Breast epithelium (tissue), 4 donors: ENCODE results near the gene SLBP. TPM values are rescaled to one million over a fixed set of nuclear protein-coding genes. Genes with fewer than 3 reads are reported as not detected.

Experiments used
- DNase-seq, 2 donors: peaks; one replicate each; pipeline ENCODE4 v3.0.0-alpha.2; 2019; ENCODE audit warnings: low spot score in 2 of 2
- H3K27ac ChIP-seq, 2 donors: fragments of 200-600 bp; sonication (generic) in 1 of 2; one replicate each; pipeline ENCODE4 v1.5.1; 2016 to 2019; ENCODE audit warnings: mild to moderate bottlenecking in 1 of 2
- H3K27me3 ChIP-seq, 2 donors: fragments of 200-600 bp; sonication (generic) in 1 of 2; one replicate each; pipeline versions ENCODE4 v1.5.1 to v1.6.0; 2017 to 2019; ENCODE audit warnings: control low read depth in 1 of 2, mild to moderate bottlenecking in 1 of 2
- H3K36me3 ChIP-seq: fragments of 200-600 bp; one replicate; pipeline ENCODE4 v1.5.1; 2019
- H3K4me1 ChIP-seq, 2 donors: fragments of 200-600 bp; sonication (generic); one replicate each; pipeline ENCODE4 v1.5.1; 2016 to 2019; ENCODE audit warnings: control low read depth in 1 of 2
- H3K4me3 ChIP-seq, 3 donors: fragments of 200-600 bp; sonication (generic); 1 replicate in 2 of 3; 2 replicates in 1 of 3; pipeline ENCODE4 v1.5.1; 2016 to 2019; ENCODE audit warnings: mild to moderate bottlenecking in 3 of 3, moderate library complexity in 2 of 3
- H3K9me3 ChIP-seq, 2 donors: fragments of 200-600 bp; sonication (generic) in 1 of 2; one replicate each; pipeline ENCODE4 v1.5.1; 2016 to 2019; ENCODE audit warnings: control low read depth in 1 of 2
- POLR2A ChIP-seq: fragments of 450-650 bp; IDR thresholded peaks from one replicate; pipeline ENCODE4 v1.6.1; 2016; ENCODE audit warnings: antibody characterized with exemption, mild to moderate bottlenecking, moderate library complexity
- POLR2AphosphoS5 ChIP-seq, 3 donors: sonication (generic); formaldehyde crosslinking; IDR thresholded peaks; one replicate each; pipeline ENCODE4 v1.6.1; 2017; ENCODE audit warnings: antibody characterized with exemption in 3 of 3
- intact Hi-C: fragments of 100-400 bp; cut with DNase I; formaldehyde crosslinking; loops from one replicate; pipeline ENCODE4 v1.15.1; 2023; ENCODE audit warnings: low total_unique reads
- total RNA-seq, 3 donors: library from RNA; depleted of rRNA; stranded (reverse); fragments of >200 nt; gene quantifications; one replicate each; pipeline ENCODE4 v1.1.0, GENCODE V29; 2016
- TF ChIP-seq, protein P1 (sequence below), 3 donors: fragments of 450-650 bp; IDR thresholded peaks; one replicate each; pipeline ENCODE4 v1.5.1; 2016 to 2017; ENCODE audit warnings: antibody characterized with exemption in 3 of 3, mild to moderate bottlenecking in 3 of 3, moderate library complexity in 3 of 3

SLBP gene
- total RNA-seq, 3 donors from 2014 or later = 45.1 to 52.0 (median 45.6) TPM

- H3K27ac ChIP-seq = no peak overlapping the region
- H3K4me1 ChIP-seq = no peaks in the 10 kb centered on the region
- H3K27me3 ChIP-seq = no peaks in the 10 kb centered on the region
- no peaks in the 10 kb centered on the region for H3K9me3 ChIP-seq
- TF ChIP-seq POLR2AphosphoS5 (IDR thresholded peaks at IDR 0.05) (no peak), POLR2A (no peak)
- TF ChIP-seq, protein P1, sequence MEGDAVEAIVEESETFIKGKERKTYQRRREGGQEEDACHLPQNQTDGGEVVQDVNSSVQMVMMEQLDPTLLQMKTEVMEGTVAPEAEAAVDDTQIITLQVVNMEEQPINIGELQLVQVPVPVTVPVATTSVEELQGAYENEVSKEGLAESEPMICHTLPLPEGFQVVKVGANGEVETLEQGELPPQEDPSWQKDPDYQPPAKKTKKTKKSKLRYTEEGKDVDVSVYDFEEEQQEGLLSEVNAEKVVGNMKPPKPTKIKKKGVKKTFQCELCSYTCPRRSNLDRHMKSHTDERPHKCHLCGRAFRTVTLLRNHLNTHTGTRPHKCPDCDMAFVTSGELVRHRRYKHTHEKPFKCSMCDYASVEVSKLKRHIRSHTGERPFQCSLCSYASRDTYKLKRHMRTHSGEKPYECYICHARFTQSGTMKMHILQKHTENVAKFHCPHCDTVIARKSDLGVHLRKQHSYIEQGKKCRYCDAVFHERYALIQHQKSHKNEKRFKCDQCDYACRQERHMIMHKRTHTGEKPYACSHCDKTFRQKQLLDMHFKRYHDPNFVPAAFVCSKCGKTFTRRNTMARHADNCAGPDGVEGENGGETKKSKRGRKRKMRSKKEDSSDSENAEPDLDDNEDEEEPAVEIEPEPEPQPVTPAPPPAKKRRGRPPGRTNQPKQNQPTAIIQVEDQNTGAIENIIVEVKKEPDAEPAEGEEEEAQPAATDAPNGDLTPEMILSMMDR (IDR thresholded peaks at IDR 0.05) = no peak
- intact Hi-C loops = no loop called here
- DNase-seq = no peak
- no peak overlapping the region for H3K4me3 ChIP-seq
- H3K36me3 ChIP-seq = no peaks in the 10 kb centered on the region
Measured at GRCh38 chr4:1668488-1668840, 43.7 kb downstream of the SLBP start.

GRCh38 chr4:1667273-1667672, 44.8 kb downstream of the SLBP start:
- Histone ChIP-seq H3K4me1 (no peaks in the 10 kb centered on the region), H3K27me3 (no peaks in the 10 kb centered on the region), H3K27ac (no peak overlapping the region), H3K4me3 (no peak overlapping the region), H3K9me3 (no peaks in the 10 kb centered on the region), H3K36me3 (no peaks in the 10 kb centered on the region)
- TF ChIP-seq, protein P1 (IDR thresholded peaks at IDR 0.05) = no peak
- TF ChIP-seq POLR2AphosphoS5 (IDR thresholded peaks at IDR 0.05) (no peak), POLR2A (no peak)
- intact Hi-C loops = no loop called here
- DNase-seq = no peak

DNA sequence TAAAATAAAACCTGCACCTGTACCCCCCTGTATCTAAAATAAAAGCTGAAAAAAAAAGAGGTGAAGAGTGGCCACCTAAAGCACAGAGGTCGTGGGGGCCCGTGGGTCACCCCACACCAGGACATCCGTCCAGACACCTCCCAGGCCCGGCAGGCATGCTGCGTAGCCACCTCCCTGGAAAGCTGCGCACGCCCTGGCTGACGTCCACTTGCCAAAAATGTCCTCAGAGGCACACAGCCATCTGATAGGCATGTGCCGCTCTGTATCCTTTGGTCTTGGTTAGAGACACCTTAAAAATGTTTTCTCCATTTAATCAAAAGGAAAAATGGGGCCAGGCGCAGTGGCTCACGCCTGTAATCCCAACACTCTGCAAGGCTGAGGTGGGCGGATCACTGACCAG, 45.7 kb downstream of the SLBP start:
- H3K36me3 ChIP-seq = no peaks in the 10 kb centered on the region
- TF ChIP-seq, protein P1 (IDR thresholded peaks at IDR 0.05) = no peak
- no peak for TF ChIP-seq POLR2AphosphoS5 (IDR thresholded peaks at IDR 0.05)
- TF ChIP-seq POLR2A = no peak
- H3K27ac ChIP-seq = no peak overlapping the region
- intact Hi-C loops = no loop called here
- no peak for DNase-seq
- H3K4me3 ChIP-seq = no peak overlapping the region
- H3K4me1 ChIP-seq = no peaks in the 10 kb centered on the region
- no peaks in the 10 kb centered on the region for H3K9me3 ChIP-seq
- no peaks in the 10 kb centered on the region for H3K27me3 ChIP-seq

DNA sequence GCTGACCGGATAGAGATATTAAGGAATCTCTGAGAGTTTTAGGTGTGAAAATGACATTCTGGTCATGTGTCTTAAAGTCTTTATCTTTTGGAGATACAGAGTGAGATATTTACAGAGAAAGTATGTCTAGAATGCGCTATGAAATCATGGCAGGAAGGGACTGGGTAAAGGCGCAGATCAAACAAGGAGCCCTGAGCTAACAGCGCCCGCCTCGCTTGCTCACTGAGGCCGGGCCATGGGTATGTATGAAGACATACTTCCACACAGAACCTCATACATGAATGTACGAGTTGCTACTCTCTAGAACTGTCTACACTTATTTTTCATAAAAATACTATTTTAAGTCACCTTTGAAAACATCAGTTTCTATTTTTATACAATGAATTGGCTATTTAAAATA, 48.0 kb downstream of the SLBP start:
- intact Hi-C loops = no loop called here
- no peaks in the 10 kb centered on the region for H3K36me3 ChIP-seq
- DNase-seq = no peak
- TF ChIP-seq POLR2A (no peak), POLR2AphosphoS5 (IDR thresholded peaks at IDR 0.05) (no peak)
- TF ChIP-seq, protein P1 (IDR thresholded peaks at IDR 0.05) = no peak
- H3K9me3 ChIP-seq = no peaks in the 10 kb centered on the region
- no peaks in the 10 kb centered on the region for H3K4me1 ChIP-seq
- H3K27me3 ChIP-seq = no peaks in the 10 kb centered on the region
- H3K4me3 ChIP-seq = no peak overlapping the region
- no peak overlapping the region for H3K27ac ChIP-seq

- Histone ChIP-seq H3K27ac (no peak overlapping the region), H3K27me3 (no peaks in the 10 kb centered on the region), H3K36me3 (no peaks in the 10 kb centered on the region), H3K4me1 (no peaks in the 10 kb centered on the region), H3K4me3 (no peak overlapping the region), H3K9me3 (no peaks in the 10 kb centered on the region)
- no peak for TF ChIP-seq POLR2A
- TF ChIP-seq, protein P1 (IDR thresholded peaks at IDR 0.05) = no peak
- intact Hi-C loops = no loop called here
- no peak for DNase-seq
Measured at GRCh38 chr4:1663549-1663948, 48.6 kb downstream of the SLBP start.
